HG03097 (cell line): ENCODE data around the gene EPHB6.

ENCODE experiments used
- ATAC-seq: cut with Tn5 transposase; IDR thresholded peaks from one replicate; pipeline ENCODE4 v1.9.1; 2021; ENCODE audit not compliant: unreplicated experiment, low FRiP score

EPHB6 gene

GRCh38 chr7:142863891-142864685, 9.2 kb downstream of the EPHB6 start:
- ATAC-seq = no peak

GRCh38 chr7:142864980-142865747, 10.3 kb downstream of the EPHB6 start:
- no peak for ATAC-seq

- ATAC-seq = no peak
Measured at GRCh38 chr7:142865766-142866165, 10.9 kb downstream of the EPHB6 start.

GRCh38 chr7:142866361-142867096, 11.7 kb downstream of the EPHB6 start:
- no peak for ATAC-seq

GRCh38 chr7:142867097-142867378, 12.2 kb downstream of the EPHB6 start:
- ATAC-seq = no peak

- ATAC-seq = no peak
Measured at GRCh38 chr7:142867398-142868187, 12.7 kb downstream of the EPHB6 start.

- no peak for ATAC-seq
Measured at GRCh38 chr7:142868188-142868985, 13.5 kb downstream of the EPHB6 start.

- ATAC-seq = no peak
Measured at GRCh38 chr7:142868986-142869415, 14.1 kb downstream of the EPHB6 start.

GRCh38 chr7:142869434-142869833, 14.6 kb downstream of the EPHB6 start:
- no peak for ATAC-seq

GRCh38 chr7:142870147-142870559, 15.3 kb downstream of the EPHB6 start:
- no peak for ATAC-seq

GRCh38 chr7:142870566-142871259, 15.8 kb downstream of the EPHB6 start:
- ATAC-seq = no peak

GRCh38 chr7:142871260-142872105, 16.6 kb downstream of the EPHB6 start:
- no peak for ATAC-seq

GRCh38 chr7:142872106-142872675, 17.3 kb downstream of the EPHB6 start:
- ATAC-seq = no peak

- no peak for ATAC-seq
Measured at GRCh38 chr7:142873281-142873784, 18.5 kb downstream of the EPHB6 start.

- no peak for ATAC-seq
Measured at GRCh38 chr7:142873871-142874270, 19.0 kb downstream of the EPHB6 start.

GRCh38 chr7:142874409-142874808, 19.5 kb downstream of the EPHB6 start:
- ATAC-seq = no peak

- no peak for ATAC-seq
Measured at GRCh38 chr7:142874837-142875236, 20.0 kb downstream of the EPHB6 start.

GRCh38 chr7:142875456-142875855, 20.6 kb downstream of the EPHB6 start:
- no peak for ATAC-seq
